A549 (cell line): ENCODE results near the gene GINM1.

ENCODE experiments used
- CHD2 ChIP-seq: fragments of 150-350 bp; IDR thresholded peaks from 2 replicates; pipeline ENCODE4 v1.6.1; 2014; ENCODE audit warnings: low read length; ENCODE audit not compliant: partially characterized antibody
- CTCF ChIP-seq: fragments of >200 bp; sonication (Bioruptor Twin); formaldehyde crosslinking; IDR thresholded peaks from 3 replicates; pipeline ENCODE4 v1.5.1; 2016
- E2F6 ChIP-seq: IDR thresholded peaks from 2 replicates; pipeline ENCODE4 v1.6.1; 2012; ENCODE audit warnings: low read depth, borderline replicate concordance
- EP300 ChIP-seq, 2 experiments: fragments of >200 bp; sonication (Bioruptor Twin); formaldehyde crosslinking; IDR thresholded peaks; 2 replicates in 1 of 2; 3 replicates in 1 of 2; pipeline ENCODE4 v1.6.1; 2016 to 2017
- JUN ChIP-seq, 2 experiments: fragments of >200 bp; sonication (Bioruptor Twin); formaldehyde crosslinking; IDR thresholded peaks; 2 replicates in 1 of 2; 3 replicates in 1 of 2; pipeline ENCODE4 v1.6.1; 2016 to 2017
- MAFK ChIP-seq: fragments of 450-650 bp; IDR thresholded peaks from 2 replicates; pipeline ENCODE4 v1.6.1; 2014; ENCODE audit not compliant: partially characterized antibody
- MAZ ChIP-seq: fragments of 150-350 bp; IDR thresholded peaks from 2 replicates; pipeline ENCODE4 v1.6.1; 2014; ENCODE audit warnings: antibody characterized with exemption, low read depth, low read length, borderline replicate concordance
- POLR2A ChIP-seq: IDR thresholded peaks from 2 replicates; pipeline ENCODE4 v1.6.1; 2012; ENCODE audit warnings: mild to moderate bottlenecking, low read length
- ZSCAN20 ChIP-seq: fragments of 250-450 bp; sonication (Bioruptor Pico); IDR thresholded peaks from 2 replicates; pipeline ENCODE4 v1.8.0; 2022; ENCODE audit warnings: mild to moderate bottlenecking, moderate library complexity

GRCh38 chr6:149581349-149581748 is 15.2 kb downstream of the GINM1 start:
- TF ChIP-seq MAZ (no peak), CTCF (no peak), EP300 (IDR thresholded peaks at IDR 0.05) (no peak), POLR2A (no peak), CHD2 (no peak), MAFK (no peak), JUN (IDR thresholded peaks at IDR 0.05) (no peak), ZSCAN20 (CRISPR knock-in tag) (no peak), E2F6 (no peak)
